Measurements from ENCODE around the gene ZMYND19. TPM values are rescaled to one million over a fixed set of nuclear protein-coding genes. Genes with fewer than 3 reads are reported as not detected.

Gene ZMYND19
- total RNA-seq: 32.6 and 35.4 TPM in 2 replicates
- 22.3 and 22.8 TPM in 2 replicates for polyA plus RNA-seq
- 19.3 and 21.9 TPM in 2 replicates for polyA plus RNA-seq (2011; cell fraction: cytosol; rRNA removed)
- polyA plus RNA-seq (2011; cell fraction: nucleus; rRNA removed): 42.1 and 43.3 TPM in 2 replicates
- polyA plus RNA-seq (2012): 21.3 and 23.6 TPM in 2 replicates
- polyA minus RNA-seq: 8.6 and 10.9 TPM in 2 replicates
- polyA minus RNA-seq (2011; cell fraction: cytosol; rRNA and poly(A)+ RNA removed): 42.3 TPM
- 10.8 and 12.6 TPM in 2 replicates for polyA minus RNA-seq (2011; cell fraction: nucleus; rRNA and poly(A)+ RNA removed)
- Bru-seq, nascent RNA: percentile 69 among the genes with signal in this experiment
- BruChase-seq, experiment 1, labeled RNA remaining after a 6-hour chase: percentile 75 among the genes with signal in this experiment
- percentile 74 among the genes with signal in this experiment for BruChase-seq, experiment 2, labeled RNA remaining after a 2-hour chase
- long read RNA-seq, transcript ZMYND19-201 (6 exons, 1,375 nt): major isoform, 38 of 53 reads
- long read RNA-seq, partial matches to known transcripts: 4 of 53 reads
- long read RNA-seq, other reads (novel, unspliced or antisense): 11 of 53 reads

- intact Hi-C loops (cut with micrococcal nuclease) (loop anchor here (1.0 kb wide), 3 partner anchors 15 to 39 kb away; partner anchors contain the start of genes ARRDC1 and MRPL41), dilution Hi-C loops (cut with MboI; ENCODE audit: extremely low pct_ligation_motif_present, low sequenced_read_pairs) (no loop called here)
- peaks cover 9% of the 10 kb centered on the region for H3K4me1 ChIP-seq (ENCODE audit: control insufficient read depth, extremely low read depth, insufficient read depth, low read length)
- peak within 1 kb of the TSS; percentile 41 to 80 (median 48) for H3K4me3 ChIP-seq (replicated peaks in 1 of 3; ENCODE audit: insufficient read depth in 1 of 3, low read depth in 1 of 3, low read length in 3 of 3)
- H3K27me3 ChIP-seq (ENCODE audit: control insufficient read depth in 2 of 2, insufficient read depth in 2 of 2, low read length in 2 of 2): no peaks in the 10 kb centered on the region
- FAIRE-seq: peak; percentile 86
- DNase-seq (ENCODE audit: low read depth, low spot score): peak; percentile 87
- no peak within 1 kb of the TSS for H3K27ac ChIP-seq (ENCODE audit: insufficient read depth, low read depth, low read length)
- no peaks in the 10 kb centered on the region for H3K9me1 ChIP-seq (replicated peaks; ENCODE audit: control insufficient read depth, extremely low read depth, insufficient read depth, low read length)
- peaks cover 18% of the 10 kb centered on the region for H3K79me2 ChIP-seq (ENCODE audit: control insufficient read depth, insufficient read depth, low read length)
- peak within 1 kb of the TSS; percentile 59 for H3K4me2 ChIP-seq (ENCODE audit: insufficient read depth, low read length)
- H3K9me3 ChIP-seq (replicated peaks; ENCODE audit: control insufficient read depth, insufficient read depth, low read length): no peaks in the 10 kb centered on the region
- H4K20me1 ChIP-seq (replicated peaks; ENCODE audit: control insufficient read depth, extremely low read depth, insufficient read depth, low read length): no peaks in the 10 kb centered on the region
- H3K9ac ChIP-seq (replicated peaks; ENCODE audit: extremely low read depth, insufficient read depth, low read length): peak within 1 kb of the TSS; percentile 56
- POLR2A ChIA-PET: interaction anchor here (0.7 kb wide), 1 partner anchor 39 kb away, joined by 6 read pairs; the partner anchor contains the start of gene MRPL41
- peaks cover 13 to 24% of the 10 kb centered on the region in 2 experiments for H3K36me3 ChIP-seq (ENCODE audit: control insufficient read depth in 2 of 2, extremely low read depth in 1 of 2, insufficient read depth in 2 of 2, low read length in 2 of 2)
- BruUV-seq (replicated peaks): TSS peak; percentile 42
- CTCF ChIA-PET: interaction anchor here (0.7 to 1.6 kb wide), 4 partner anchors 9 to 14 kb away, joined by 3 to 8 read pairs (median 4); no protein-coding TSS in a partner anchor
- peak within 1 kb of the TSS; percentile 92 for H2AFZ ChIP-seq (ENCODE audit: low read depth, low read length)
- TF ChIP-seq POLR2AphosphoS5 (IDR thresholded peaks at IDR 0.05; ENCODE audit: insufficient read depth, low read depth, low read length) (peak; percentile 47), POLR2A (IDR thresholded peaks at IDR 0.05; ENCODE audit: low read depth, low read length) (no peak)
Observed at GRCh38 chr9:137590469-137591383, at the start of gene ZMYND19. TSS of gene ZMYND19 (minus strand) at chr9:137590512. CDS start at chr9:137590263, 249 bp downstream.
